NCI-H128 (cell line): Measurements from ENCODE around the gene TRPC4AP.

Experiments used
- DNase-seq: peaks from one replicate; lab custom pipeline; 2025; ENCODE audit not compliant: unreplicated experiment; lab: John Stamatoyannopoulos, UW

Gene TRPC4AP

GRCh38 chr20:34974246-34974645, 118.4 kb downstream of the TRPC4AP start:
- no peak for DNase-seq

- no peak for DNase-seq
Observed at GRCh38 chr20:34971561-34972235, 120.9 kb downstream of the TRPC4AP start.

- no peak for DNase-seq
Observed at GRCh38 chr20:34970846-34971560, 121.6 kb downstream of the TRPC4AP start.

- DNase-seq: no peak
Observed at GRCh38 chr20:34970193-34970840, 122.3 kb downstream of the TRPC4AP start.

GRCh38 chr20:34968042-34968775, 124.4 kb downstream of the TRPC4AP start:
- DNase-seq: no peak

GRCh38 chr20:34967421-34967820, 125.2 kb downstream of the TRPC4AP start:
- no peak for DNase-seq

GRCh38 chr20:34965051-34965450, 127.6 kb downstream of the TRPC4AP start:
- DNase-seq: no peak

- DNase-seq: no peak
Observed at GRCh38 chr20:34964486-34964885, 128.1 kb downstream of the TRPC4AP start.

GRCh38 chr20:34956751-34957472, 135.7 kb downstream of the TRPC4AP start:
- no peak for DNase-seq

- DNase-seq: no peak
Observed at GRCh38 chr20:34956041-34956458, 136.6 kb downstream of the TRPC4AP start.

- DNase-seq: peak; percentile 94
Observed at GRCh38 chr20:34955231-34956040, 137.2 kb downstream of the TRPC4AP start, which contains the start of the genes GSS and MYH7B. TSS of gene GSS (minus strand) at chr20:34955806. CDS start at chr20:34951852, 3,954 bp downstream. TSS of gene MYH7B (plus strand) at chr20:34955868. CDS start at chr20:34978006, 22,138 bp downstream.

- no peak for DNase-seq
Observed at GRCh38 chr20:34954904-34955230, 137.7 kb downstream of the TRPC4AP start.

- DNase-seq: no peak
Observed at GRCh38 chr20:34953960-34954359, 138.6 kb downstream of the TRPC4AP start.

GRCh38 chr20:34952671-34953070, 139.9 kb downstream of the TRPC4AP start:
- no peak for DNase-seq
